K562 (cell line): Measurements from ENCODE around the gene KATNB1. TPM values are rescaled to one million over a fixed set of nuclear protein-coding genes. Genes with fewer than 3 reads are reported as not detected.

ENCODE experiments used
- ARID2 ChIP-seq: fragments of 450-650 bp; IDR thresholded peaks from 2 replicates; pipeline ENCODE4 v1.6.1; 2017; ENCODE audit warnings: antibody characterized with exemption, mild to moderate bottlenecking
- CAMTA2 ChIP-seq: fragments of 250-450 bp; sonication (Bioruptor Pico); conservative IDR thresholded peaks from 2 replicates; pipeline ENCODE4 v1.5.1; 2022
- CBFA2T2 ChIP-seq: fragments of 450-650 bp; conservative IDR thresholded peaks from 2 replicates; pipeline ENCODE4 v1.6.1; 2017; ENCODE audit warnings: mild to moderate bottlenecking
- COPS2 ChIP-seq: fragments of 450-650 bp; conservative IDR thresholded peaks from 2 replicates; pipeline ENCODE4 v1.6.1; 2016; ENCODE audit warnings: mild to moderate bottlenecking, moderate library complexity
- GABPA ChIP-seq: fragments of 200-800 bp; sonication (Bioruptor generic); conservative IDR thresholded peaks from 2 replicates; pipeline ENCODE4 v1.6.1; 2016; ENCODE audit warnings: low read depth, missing genetic modification characterization, missing compliant biosample characterization
- IFI16 ChIP-seq: fragments of 250-450 bp; sonication (Bioruptor Pico); IDR thresholded peaks from 2 replicates; pipeline ENCODE4 v2.1.2; 2022; ENCODE audit warnings: mild to moderate bottlenecking, inconsistent platforms
- KLF13 ChIP-seq: fragments of 450-650 bp; IDR thresholded peaks from 2 replicates; pipeline ENCODE4 v1.6.1; 2016; ENCODE audit warnings: missing genetic modification characterization, low read depth, mild to moderate bottlenecking, missing compliant biosample characterization, moderate library complexity, borderline replicate concordance
- MBD2 ChIP-seq: sonication (generic); IDR thresholded peaks from 2 replicates; pipeline ENCODE4 v1.6.1; 2016; ENCODE audit warnings: low read depth, borderline replicate concordance
- MTF1 ChIP-seq: fragments of 250-450 bp; sonication (Bioruptor Pico); IDR thresholded peaks from 2 replicates; pipeline ENCODE4 v1.9.0; 2021; ENCODE audit warnings: moderate library complexity, mild to moderate bottlenecking, inconsistent platforms, borderline replicate concordance
- NUFIP1 ChIP-seq: fragments of 450-650 bp; IDR thresholded peaks from 2 replicates; pipeline ENCODE4 v1.6.1; 2018; ENCODE audit not compliant: partially characterized antibody
- POLR2H ChIP-seq: IDR thresholded peaks from 2 replicates; pipeline ENCODE4 v1.6.1; 2016; ENCODE audit warnings: missing genetic modification characterization, low read depth, mild to moderate bottlenecking, control low read depth, missing compliant biosample characterization, moderate library complexity
- PRDM10 ChIP-seq: fragments of 450-650 bp; IDR thresholded peaks from 2 replicates; pipeline ENCODE4 v1.6.1; 2018; ENCODE audit not compliant: partially characterized antibody
- RBM17 ChIP-seq: fragments of 200-400 bp; formaldehyde crosslinking; IDR thresholded peaks from 2 replicates; pipeline ENCODE4 v1.6.1; 2017; ENCODE audit warnings: low read depth, mild to moderate bottlenecking, low read length, borderline replicate concordance
- SAP30 ChIP-seq: fragments of 200-600 bp; sonication (generic); IDR thresholded peaks from 2 replicates; pipeline ENCODE4 v1.6.1; 2012; ENCODE audit warnings: borderline replicate concordance, low read depth, mild to moderate bottlenecking, moderate library complexity, low read length, control low read depth, inconsistent platforms; ENCODE audit not compliant: insufficient read depth, poor library complexity, severe bottlenecking
- TCF7L2 ChIP-seq: fragments of 150-350 bp; IDR thresholded peaks from 2 replicates; pipeline ENCODE4 v1.6.1; 2016; ENCODE audit warnings: low read depth, mild to moderate bottlenecking, low read length, moderate library complexity
- TEAD4 ChIP-seq, 2 experiments: sonication (generic) in 1 of 2; formaldehyde crosslinking in 1 of 2; IDR thresholded peaks; 2 replicates each; pipeline versions ENCODE4 v1.6.1 to v1.8.0; 2012 to 2022; ENCODE audit warnings: borderline replicate concordance in 1 of 2, inconsistent platforms in 1 of 2, low read length in 1 of 2, mild to moderate bottlenecking in 1 of 2, missing genetic modification reagents in 1 of 2
- ZNF133 ChIP-seq: fragments of 250-450 bp; sonication (Bioruptor Pico); IDR thresholded peaks from 2 replicates; pipeline ENCODE4 v1.4.0; 2020; ENCODE audit warnings: mild to moderate bottlenecking
- ZNF445 ChIP-seq: fragments of 250-450 bp; sonication (Bioruptor Pico); IDR thresholded peaks from 2 replicates; pipeline ENCODE4 v1.4.0; 2020; ENCODE audit warnings: low read depth, mild to moderate bottlenecking, moderate library complexity
- ZNF778 ChIP-seq: fragments of 450-650 bp; formaldehyde crosslinking; IDR thresholded peaks from 2 replicates; pipeline ENCODE4 v1.4.0; 2020; ENCODE audit warnings: mild to moderate bottlenecking, moderate library complexity
- polyA plus RNA-seq, 8 experiments: library from polyadenylated mRNA; depleted of rRNA in 4 of 8; stranded (reverse) in 5 of 8; unstranded in 3 of 8; fragments of >200 nt; fragmentation: Nextera tagmentation in 2 of 8; fragmentation: Illumina TruSeq in 1 of 8; extraction: Ambion mirVana in 2 of 8; extraction: Trizol in 1 of 8; gene quantifications; 2 replicates each; pipeline versions ENCODE4 v1.2.1 to v1.2.3, GENCODE V29; 2011 to 2014; ENCODE audit warnings: inconsistent platforms in 1 of 8, missing spikeins in 1 of 8
- total RNA-seq, 7 experiments: library from RNA; depleted of rRNA in 6 of 7; stranded (reverse); fragments of >200 nt in 6 of 7; fragmentation: Illumina TruSeq in 2 of 7; extraction: Trizol in 2 of 7; gene quantifications; 2 replicates each; pipeline versions ENCODE4 v1.2.1 to v1.2.3, GENCODE V29; 2011 to 2021; ENCODE audit warnings: low replicate concordance in 1 of 7
- TF ChIP-seq, protein P1 (sequence below): fragments of 450-650 bp; IDR thresholded peaks from 2 replicates; pipeline ENCODE4 v1.7.0; 2016; ENCODE audit warnings: borderline replicate concordance
- TF ChIP-seq, protein P2 (sequence below): IDR thresholded peaks from 2 replicates; pipeline ENCODE4 v1.6.1; 2011; ENCODE audit not compliant: insufficient read length; ENCODE audit errors: extremely low read depth

Gene KATNB1
- total and polyA plus RNA-seq, 9 of the 15 experiments (the other 6 are each of a cell fraction or from before 2014, with no cell fraction given): 1.2 to 52.6 (median 21.9) TPM

GRCh38 chr16:57734308-57734924, 1.2 kb upstream of the KATNB1 start (continued):
- TF ChIP-seq PRDM10 (no peak), ZNF445 (no peak), COPS2 (no peak), ZNF133 (CRISPR knock-in tag) (no peak), GABPA (tag) (no peak), SAP30 (no peak), TCF7L2 (no peak), CBFA2T2 (no peak), KLF13 (tag) (no peak), ARID2 (no peak), CAMTA2 (CRISPR knock-in tag) (no peak), RBM17 (no peak), NUFIP1 (no peak), ZNF778 (CRISPR knock-in tag) (no peak), TEAD4 (IDR thresholded peaks at IDR 0.05; ENCODE audit: low read length) (no peak), TEAD4 (CRISPR knock-in tag; IDR thresholded peaks at IDR 0.05; ENCODE audit: borderline replicate concordance) (no peak), MTF1 (CRISPR knock-in tag) (no peak), MBD2 (no peak), POLR2H (tag) (no peak), IFI16 (CRISPR knock-in tag) (no peak)
- TF ChIP-seq, protein P1, sequence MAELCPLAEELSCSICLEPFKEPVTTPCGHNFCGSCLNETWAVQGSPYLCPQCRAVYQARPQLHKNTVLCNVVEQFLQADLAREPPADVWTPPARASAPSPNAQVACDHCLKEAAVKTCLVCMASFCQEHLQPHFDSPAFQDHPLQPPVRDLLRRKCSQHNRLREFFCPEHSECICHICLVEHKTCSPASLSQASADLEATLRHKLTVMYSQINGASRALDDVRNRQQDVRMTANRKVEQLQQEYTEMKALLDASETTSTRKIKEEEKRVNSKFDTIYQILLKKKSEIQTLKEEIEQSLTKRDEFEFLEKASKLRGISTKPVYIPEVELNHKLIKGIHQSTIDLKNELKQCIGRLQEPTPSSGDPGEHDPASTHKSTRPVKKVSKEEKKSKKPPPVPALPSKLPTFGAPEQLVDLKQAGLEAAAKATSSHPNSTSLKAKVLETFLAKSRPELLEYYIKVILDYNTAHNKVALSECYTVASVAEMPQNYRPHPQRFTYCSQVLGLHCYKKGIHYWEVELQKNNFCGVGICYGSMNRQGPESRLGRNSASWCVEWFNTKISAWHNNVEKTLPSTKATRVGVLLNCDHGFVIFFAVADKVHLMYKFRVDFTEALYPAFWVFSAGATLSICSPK: no peak
- TF ChIP-seq, protein P2, sequence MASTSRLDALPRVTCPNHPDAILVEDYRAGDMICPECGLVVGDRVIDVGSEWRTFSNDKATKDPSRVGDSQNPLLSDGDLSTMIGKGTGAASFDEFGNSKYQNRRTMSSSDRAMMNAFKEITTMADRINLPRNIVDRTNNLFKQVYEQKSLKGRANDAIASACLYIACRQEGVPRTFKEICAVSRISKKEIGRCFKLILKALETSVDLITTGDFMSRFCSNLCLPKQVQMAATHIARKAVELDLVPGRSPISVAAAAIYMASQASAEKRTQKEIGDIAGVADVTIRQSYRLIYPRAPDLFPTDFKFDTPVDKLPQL: no peak
